ENCODE data around the gene ZYX.
"Not testable (repeated sequence)": the region's sequence is repeated elsewhere in the genome, so short reads cannot be mapped to it uniquely, and the experiment has no call there.

ZYX gene

DNA sequence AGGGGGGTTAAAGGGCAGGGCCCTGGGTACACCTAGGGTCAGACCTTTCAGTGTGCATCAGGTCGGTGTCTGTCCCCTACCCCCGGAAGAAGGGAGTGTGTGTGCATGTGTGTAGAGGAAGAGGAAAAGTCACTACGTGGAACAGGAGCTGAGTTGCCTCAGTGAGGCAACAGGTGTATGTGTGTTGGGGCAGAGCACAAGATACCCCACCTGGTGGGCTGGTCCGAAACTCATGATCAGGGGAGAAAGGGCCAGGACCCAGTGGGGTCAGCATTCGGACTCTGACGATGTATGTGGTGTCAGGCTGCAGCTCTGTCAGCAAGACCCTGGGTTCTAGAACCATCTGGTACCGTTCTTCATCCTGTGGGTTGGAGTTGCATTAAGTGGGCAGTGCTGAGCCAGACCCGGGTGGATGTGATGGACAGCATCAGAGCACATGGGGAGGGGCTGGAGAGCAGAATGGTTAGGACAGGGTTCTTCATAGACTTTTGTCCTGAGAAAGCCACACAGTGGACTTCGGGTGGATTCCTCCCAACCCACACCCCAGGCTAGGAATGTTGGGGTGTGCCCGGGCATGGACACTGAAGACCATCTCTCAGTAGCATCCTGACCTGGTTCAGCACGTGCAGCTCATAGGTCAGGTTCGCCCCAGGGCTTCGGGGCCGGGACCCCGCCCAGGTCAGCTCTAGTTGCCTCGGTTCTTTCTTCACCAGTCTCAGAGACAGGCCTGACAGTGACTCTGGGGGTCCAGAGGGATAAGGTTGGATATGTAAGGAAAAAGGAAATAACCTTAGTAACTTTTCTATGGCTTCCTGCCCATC lies 16.8 kb downstream of the ZYX start:
- no peak for DNase-seq

DNA sequence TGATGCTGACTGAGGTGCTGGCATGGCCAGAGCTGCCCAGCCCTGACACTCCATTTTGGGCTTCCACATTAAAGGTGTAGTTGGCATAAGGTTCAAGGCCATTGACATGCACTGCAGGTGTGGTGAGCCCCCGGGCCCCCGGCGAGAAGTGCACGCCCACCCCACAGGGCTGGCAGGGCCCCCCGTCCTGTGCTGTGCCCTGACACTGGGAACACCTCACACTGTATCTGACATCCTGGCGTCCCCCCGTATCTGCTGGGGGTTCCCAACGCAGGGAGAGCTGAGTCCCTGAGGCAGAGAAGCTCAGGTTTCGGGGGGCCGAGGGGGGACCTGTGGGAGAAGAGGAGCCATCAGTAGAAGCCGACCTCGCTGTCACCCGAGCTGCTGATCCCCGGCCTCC lies 17.5 kb downstream of the ZYX start:
- no peak for DNase-seq

DNA sequence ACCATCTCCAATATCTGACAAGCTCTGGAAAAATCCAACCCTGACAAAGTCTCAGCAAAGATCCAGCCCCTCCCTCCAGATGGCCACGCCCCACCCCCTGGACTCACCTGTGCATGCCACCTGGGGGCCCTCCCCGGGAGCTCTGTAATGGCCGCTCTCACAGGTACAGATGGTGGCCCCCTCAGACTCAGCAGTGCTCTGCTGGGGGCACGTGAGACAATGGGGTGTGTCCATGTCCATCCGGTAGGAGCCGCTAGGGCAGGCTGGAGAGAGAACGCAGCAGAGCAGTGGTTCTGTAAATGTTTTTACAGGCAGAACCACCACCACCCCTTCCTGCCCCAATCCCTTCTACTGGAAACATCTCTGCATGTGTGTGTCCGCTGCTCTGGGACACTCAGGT lies 18.0 kb downstream of the ZYX start:
- no peak for DNase-seq

DNA sequence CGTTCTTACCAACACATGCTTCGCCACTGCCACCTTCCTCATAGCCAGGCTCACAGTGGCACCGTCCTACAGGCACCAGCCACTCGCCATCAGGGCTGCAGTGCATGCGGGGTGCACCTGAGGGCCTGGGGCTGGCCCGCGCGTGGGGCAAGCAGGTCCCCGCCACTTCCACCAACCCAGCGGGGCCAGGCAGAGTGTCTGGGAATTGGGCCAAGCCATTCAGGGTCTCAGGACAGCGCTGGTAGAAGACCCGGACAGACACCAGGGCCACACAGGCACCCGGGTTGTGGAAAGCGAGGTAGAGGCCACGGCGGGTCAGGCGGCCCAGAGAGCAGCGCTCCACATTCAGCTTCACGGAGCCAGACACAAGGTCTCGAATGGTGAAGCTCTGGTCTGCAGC lies 18.5 kb downstream of the ZYX start:
- DNase-seq = no peak

DNA sequence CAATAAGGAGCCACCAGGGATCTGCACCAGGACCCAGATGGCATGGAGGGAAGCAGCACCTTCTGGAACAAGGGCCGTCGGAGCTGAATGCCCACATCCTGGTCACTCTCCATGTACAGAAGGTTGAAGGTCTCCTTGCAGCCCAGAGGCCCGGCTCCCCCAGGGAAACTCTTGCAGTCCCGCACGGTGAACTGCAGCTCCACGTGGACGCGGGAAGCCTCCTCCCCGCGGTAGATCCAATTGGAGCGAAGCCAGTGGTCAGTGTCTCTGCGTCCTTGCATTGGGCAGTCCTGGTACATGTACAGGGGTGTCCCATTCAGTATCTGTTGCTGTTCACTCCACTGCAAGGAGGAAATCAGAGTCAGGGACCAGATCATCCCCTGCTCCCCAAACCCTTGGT lies 20.1 kb downstream of the ZYX start:
- DNase-seq = no peak

DNA sequence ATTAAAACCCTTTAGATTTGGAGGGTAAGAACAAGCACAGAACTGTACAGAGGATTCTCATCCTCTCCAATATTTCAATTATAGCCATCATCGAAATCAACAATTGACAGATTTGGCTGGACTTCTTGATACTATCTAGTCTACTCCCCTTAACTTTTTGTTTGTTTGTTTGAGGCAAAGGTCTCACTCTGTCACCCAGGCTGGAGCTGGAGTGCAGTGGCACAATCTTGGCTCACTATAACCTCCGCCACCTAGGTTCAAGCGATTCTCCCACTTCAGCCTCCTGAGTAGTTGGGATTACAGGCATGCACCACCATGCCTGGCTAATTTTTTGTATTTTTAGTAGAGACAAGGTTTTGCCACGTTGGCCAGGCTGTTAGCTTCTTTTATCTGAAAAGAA lies 21.1 kb downstream of the ZYX start:
- not testable (repeated sequence) for DNase-seq

DNA sequence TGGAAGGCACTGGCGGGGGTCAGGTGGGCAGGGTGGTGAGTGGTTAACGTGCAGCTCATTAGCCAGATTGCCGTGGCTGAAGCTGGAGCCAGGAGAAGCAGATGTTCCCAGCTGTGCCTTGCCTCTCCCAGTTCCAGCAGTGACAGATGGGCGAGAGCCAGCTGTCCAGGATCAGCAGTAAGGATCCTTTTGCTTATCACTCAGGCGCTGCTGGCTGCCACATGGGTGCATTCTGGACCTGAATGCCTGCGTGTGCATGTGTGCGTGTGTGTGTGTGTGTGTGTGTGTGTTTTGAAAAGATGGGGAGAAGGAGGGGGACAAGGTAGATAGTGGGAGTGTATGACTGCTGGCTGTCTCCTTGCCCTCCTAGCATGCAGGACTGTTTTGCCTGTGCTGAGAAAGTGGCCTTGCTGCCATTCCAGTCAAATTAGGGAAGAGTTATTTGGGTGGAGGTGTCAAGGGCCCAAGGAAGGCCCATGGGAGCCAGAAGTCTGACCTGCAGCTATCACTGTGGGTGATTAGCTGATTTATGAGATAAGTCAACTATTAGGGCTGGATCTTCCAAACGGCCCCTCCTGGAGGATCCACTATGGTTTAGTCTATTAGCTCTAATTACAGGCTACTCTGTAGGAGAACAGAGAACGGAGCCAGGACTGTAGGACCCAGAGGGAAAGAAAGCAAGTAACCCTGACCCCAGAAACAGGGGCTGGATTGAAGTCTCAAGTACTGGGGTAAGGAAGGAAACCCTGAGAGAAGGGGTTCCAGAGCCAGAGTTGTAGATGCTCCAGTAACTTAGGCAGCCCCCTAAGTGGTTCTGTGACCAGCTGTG lies 24.2 kb downstream of the ZYX start:
- DNase-seq = no peak

DNA sequence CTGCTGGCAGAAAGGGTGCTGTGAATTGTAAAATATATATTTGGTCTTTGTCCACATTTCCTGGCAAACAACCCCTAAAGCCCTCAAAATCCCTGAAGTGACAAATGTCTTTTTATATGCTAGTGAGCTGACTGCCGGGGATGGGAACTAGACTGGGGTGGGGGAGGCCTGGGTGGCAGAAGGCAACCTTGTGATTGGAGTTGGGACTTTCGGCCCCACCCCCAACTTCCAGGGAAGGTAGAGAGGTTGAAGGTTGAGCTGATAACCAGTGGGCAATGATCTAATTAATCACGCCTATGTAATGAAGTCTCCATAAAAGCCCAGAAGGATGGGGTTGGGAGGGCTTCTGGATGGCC lies 24.8 kb downstream of the ZYX start:
- no peak for DNase-seq

DNA sequence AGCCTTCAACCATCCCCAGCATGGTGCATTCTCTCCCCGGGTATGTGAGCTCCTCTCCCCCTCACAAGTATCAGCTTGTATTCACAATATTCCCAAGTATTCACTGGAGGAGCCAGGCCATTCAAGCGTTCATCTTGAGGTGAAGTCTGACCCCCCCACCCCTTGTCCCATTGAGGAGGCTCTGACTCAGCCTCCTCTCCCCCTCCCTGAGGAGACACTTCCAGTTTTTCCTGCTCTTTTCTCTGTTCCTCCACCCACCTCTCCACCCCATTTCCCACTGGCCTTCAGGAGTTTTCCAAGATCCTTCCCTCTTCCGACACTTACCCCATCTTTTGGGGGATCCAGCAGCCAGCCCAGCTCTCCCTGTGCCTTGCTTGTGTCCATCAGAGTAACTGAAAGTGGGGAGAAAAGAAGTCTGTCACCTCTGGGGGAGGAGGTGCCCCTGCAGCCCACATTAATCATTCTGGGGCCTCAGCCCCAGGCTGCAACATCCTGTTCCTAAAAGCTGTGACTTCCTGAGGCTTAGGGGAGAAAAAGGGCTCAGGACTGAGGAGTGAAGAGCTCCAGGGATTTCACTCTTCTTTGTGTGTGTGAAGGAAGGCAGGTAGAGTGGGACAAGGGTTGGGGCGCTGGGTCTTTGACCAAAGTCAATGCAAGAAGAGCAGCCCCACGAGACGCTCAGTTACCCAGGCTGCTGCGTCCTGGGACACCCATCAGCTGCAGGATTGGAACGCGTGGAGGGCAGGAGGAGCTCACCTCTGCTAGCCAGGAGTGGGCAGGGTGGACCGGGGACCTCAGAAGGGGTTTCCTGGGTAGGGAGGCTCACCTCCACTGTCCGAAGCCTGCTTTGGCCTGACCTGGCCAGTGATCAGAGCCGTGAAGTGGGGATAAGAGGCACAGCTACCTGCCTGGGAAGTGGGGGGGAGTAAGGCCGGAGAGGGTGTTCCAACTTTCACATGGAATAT lies 26.4 kb downstream of the ZYX start:
- no peak for DNase-seq

DNA sequence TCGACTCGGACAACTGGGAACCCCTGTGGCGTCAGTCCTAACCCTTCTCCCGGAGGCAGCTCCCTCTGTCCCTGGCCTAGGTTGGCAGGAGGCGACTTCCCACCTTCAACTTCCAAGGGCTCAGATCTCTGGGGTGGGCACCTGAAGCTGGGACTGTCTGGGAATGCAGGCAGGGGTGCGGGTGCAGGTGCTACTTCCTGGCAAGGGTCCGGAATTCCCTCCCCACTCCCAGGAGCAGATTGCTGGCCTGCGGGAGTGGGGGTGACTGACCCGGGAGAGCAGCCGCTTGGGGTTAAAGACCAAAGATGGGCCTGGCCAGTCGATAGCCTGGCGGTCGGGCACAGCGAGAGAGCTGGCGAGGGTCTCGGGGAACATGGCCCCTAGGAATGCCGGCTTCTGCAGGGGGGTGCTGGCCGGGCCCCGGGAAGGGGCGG lies 27.1 kb downstream of the ZYX start:
- no peak for DNase-seq

DNA sequence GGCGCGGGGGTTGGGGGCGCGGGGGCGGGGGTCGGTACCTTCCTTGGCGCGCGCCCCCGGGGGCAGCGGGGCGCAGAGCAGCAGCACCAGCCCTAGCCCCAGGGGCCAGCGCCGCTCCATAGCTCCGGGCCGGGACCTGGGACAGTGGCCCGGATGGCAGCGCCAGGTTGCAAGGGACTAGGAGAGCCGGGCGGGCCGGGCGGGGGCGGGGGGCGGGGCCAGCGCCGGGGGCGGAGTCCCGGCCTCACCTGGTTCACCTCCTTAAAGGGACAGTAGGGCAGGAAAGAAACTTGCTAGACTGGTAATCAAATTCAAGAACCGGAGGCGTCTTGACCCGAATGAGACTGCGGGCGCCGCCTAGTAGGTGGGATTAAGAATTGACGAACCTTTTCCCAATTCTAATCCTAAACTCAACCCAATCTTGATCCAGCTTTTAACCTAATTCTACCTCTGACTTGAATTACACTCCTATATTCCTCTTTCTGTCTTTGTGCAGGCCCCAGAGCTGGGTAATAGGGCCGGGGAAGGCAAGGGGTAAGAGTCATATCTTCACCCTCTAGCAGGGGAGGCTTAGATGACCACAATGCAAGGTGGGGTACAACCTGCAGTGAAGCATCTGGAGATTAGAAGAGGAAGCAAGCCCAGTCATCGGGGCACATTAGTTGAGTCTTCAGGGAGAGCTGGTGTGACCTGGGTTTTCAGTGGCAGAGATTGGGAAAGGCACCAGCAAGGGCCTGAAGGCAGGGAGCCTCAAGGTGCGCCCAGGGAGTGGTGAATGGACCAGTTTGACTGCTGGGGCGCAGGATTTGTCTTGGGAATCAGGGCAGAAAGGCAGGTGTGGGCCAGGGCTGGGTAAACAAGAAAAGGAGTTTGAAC lies 27.8 kb downstream of the ZYX start, which contains the start of gene EPHA1:
Gene EPHA1, minus strand, starts transcription at position 171 of the 876 bp plus-strand sequence. Its CDS starts 51 bp downstream, at position 120.
- DNase-seq = no peak

DNA sequence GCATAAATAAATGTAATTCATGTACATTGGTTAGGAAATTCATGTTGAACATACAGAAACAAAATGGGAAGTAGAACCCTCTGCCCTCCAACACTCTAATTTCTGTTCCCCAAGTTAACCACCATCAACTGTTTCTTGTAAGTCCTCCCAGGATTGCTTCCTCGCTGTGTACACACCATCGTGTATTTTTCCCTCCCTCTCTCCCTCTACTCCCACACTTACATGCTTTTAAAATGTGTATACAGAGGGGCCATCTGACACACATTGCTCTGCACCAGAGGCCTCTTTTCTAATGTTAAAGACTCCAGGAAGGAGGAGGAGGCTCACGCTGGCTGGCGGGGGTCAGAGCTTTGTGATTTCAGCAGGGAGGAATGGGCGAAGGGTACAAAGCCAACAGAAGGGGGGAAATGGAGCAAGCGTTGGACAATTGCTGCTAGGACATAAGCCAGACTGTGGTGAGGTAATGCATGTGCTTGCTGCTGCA lies 29.4 kb downstream of the ZYX start:
- DNase-seq = no peak

DNA sequence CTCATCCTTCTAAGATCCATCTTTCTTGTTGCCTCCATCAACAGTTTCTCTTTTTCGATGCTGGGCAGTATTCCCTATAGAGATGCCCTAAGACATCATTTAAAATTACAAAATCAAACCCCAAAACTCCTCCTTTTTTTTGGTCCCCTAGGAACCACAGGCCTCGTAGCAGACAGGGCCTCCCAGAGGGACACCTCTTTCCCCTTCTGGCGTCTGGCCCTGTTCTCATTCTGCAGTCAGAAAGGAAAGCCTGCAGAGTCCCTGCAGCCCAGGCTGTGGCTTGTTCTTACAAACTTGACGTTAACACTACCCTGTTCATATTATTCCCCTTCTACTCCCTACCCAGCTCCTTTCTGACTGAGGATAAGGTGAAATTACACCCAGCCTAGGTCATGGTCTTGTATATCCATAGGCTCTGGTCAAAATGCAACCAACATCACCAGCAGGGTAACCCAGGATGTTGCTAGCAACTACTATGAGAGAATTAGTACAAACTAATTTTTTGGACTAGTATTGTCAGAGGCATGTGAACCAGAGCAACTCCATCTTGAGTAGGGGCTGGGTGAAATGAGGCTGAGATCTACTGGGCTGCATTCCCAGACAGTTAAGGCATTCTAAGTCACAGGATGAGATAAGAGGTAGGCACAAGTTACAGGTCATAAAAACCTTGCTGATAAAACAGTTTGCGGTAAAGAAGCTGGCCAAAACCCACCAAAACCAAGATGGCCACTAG lies 31.0 kb downstream of the ZYX start:
- no peak for DNase-seq

DNA sequence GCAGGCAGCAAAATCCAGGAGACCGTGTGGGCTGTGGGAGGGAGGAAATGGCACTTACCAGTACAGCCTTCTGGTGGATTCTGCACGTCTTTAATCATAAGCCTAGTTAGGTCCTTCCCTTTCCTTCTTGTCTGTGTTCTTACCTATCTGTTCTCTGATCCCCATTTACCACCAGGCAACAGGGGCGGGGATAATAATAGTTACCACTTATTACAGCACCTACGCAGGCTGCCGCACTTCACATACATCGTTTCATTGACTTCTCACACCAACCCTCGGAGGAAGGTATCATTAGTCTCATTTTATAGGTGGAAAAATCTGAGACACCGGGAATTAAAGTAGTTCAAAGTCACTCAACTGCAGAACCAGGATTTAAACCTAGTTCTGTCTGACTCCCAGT lies 32.0 kb downstream of the ZYX start:
- no peak for DNase-seq

DNA sequence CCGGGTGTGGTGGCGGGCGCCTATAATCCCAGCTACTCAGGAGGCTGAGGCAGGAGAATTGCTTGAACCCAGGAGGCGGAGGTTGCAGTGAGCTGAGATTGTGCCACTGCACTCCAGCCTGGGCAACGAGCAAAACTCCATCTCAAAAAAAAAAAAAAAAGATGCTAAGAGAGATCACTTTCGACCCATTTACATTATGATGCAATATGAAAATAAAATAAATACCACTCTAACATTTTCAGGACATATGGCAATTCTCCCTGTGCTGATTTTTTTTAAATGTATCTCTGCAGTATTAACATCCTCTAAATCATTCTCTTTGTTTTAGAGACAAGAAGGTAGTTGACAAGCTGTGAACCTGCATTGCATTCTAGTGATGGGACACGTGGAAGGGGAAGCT lies 34.1 kb downstream of the ZYX start:
- not testable (repeated sequence) for DNase-seq

DNA sequence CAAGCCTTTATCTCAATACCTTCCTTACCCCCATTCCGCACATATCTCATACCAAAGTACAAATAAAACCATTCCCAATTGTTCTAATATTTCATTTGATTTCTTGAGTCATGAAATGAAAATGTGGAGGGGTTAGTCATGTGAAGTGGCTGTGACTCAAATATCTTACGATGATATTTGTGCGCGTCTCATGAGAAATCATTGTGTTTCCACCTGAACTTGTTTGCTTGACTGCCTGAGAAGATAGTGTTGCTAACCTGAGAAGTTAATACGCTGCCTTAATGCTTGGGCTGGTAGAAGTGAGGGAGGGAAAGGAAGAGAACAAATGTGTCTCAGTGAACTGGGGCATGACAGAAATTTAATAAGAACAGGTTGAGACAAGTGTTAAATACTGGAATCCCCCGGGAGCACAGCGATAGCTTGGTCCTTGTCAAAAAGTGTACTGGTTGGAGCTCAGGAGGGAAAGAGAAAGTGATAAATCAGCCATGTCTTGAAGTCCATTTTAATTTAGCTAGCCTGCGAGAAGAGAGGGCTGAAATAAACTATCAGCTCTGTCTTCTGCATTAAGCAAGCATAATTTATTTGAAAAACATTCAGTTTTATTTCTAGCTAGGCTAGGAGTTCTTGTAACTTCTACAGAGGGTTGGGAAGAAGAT lies 34.7 kb downstream of the ZYX start:
- no peak for DNase-seq

DNA sequence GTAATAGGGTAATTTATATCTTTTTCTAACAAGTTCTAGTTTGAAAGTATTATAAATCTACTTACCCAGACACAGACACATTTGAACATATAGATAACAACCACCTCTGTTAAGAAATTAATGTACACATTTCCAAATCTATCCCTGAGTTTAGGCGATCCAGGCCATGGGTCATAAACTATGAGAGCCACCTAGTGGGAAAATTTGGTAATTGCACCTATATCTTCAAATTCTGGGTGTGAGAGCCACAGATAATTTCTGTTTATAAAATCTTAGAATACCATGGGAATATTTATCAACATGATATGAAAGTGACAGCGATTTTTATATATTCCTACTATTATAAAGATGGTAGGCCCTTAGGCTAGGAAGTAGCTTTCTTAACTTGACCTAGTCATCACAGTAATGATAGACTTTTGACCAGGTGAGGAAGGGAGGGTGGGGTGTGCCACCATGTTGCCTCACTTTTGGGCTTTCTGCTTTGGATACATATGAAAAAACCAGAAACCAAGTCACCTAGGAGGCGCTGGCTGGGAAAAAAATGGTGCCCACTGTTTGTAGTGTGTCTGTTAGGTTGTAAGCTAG lies 35.5 kb downstream of the ZYX start:
- DNase-seq = no peak

DNA sequence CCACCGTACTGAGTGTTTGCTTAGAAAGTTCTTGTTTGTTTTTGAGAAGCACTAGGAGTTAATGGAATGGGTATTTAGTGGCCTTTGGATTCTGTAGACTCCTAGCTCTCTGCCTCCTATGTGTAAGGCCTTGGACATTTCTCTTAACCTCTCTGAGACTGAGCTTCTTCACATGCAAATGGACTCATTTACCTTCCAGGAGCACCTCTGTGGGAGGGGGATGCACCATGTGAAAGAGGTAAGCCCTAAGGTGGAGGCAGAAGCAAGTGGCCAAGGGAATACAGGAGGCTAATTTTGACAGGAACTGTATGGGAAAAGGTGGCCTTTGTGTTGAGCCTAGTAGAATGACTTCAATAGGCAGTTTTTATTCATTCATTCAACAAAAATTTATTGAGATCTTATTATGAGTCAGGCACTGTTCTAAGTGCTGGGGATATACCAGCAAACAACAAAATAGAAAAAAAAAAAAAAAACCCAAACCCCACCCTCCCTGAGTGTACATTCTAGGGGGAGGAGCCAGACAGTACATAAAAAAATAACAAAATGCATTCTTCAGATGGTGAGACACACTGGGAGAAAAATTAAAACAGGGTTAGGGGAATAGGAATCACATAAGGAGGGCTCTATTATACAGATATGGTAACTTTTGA lies 36.7 kb downstream of the ZYX start:
- DNase-seq = no peak

DNA sequence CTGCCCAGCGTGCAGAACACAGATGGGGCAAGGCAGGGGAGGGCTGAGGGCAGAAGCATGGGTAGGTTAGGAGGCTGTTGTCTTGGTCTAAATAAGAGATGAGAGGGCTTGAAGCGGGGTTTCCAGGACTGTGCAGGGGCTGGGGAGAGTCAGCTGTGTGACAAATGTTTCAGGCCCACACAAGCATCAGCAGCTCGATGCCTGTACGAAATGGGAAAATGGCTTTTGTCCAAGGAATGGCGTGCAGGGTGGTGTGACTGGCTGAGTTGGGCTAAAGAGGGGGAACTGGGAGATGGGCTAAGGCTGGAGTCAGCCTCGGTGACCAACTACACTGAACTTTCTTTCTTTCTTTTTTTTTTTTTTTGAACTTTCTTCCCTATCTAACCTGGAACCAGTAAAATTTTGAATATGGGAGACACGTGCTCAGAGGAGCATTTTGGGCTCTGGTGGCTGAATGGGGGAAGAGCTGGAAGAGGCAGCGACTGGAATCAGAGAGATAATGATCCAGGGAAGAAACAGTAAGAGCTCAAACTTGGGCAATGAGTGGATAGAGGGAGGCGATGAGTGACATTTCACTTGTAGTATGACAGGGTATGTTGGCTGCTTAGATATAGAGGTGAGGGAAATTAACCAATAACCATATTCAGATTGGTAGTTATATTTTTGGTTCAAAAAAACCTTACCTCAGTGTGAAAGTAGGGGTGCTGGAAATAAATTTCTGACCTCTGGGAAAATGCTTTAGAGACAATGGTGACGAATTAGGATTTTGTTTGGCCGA lies 37.7 kb downstream of the ZYX start:
- DNase-seq = no peak
